GM21529 (cell line): ENCODE measurements around the gene PCDHGA5.
A peak's percentile ranks its signal among the peaks of the same experiment; 100 is the strongest.
"Not testable (repeated sequence)": the region's sequence is repeated elsewhere in the genome, so short reads cannot be mapped to it uniquely, and the experiment has no call there.

Source experiments
- ATAC-seq: cut with Tn5 transposase; IDR thresholded peaks from one replicate; pipeline ENCODE4 v1.9.1; 2021; ENCODE audit not compliant: unreplicated experiment

PCDHGA5 gene

DNA sequence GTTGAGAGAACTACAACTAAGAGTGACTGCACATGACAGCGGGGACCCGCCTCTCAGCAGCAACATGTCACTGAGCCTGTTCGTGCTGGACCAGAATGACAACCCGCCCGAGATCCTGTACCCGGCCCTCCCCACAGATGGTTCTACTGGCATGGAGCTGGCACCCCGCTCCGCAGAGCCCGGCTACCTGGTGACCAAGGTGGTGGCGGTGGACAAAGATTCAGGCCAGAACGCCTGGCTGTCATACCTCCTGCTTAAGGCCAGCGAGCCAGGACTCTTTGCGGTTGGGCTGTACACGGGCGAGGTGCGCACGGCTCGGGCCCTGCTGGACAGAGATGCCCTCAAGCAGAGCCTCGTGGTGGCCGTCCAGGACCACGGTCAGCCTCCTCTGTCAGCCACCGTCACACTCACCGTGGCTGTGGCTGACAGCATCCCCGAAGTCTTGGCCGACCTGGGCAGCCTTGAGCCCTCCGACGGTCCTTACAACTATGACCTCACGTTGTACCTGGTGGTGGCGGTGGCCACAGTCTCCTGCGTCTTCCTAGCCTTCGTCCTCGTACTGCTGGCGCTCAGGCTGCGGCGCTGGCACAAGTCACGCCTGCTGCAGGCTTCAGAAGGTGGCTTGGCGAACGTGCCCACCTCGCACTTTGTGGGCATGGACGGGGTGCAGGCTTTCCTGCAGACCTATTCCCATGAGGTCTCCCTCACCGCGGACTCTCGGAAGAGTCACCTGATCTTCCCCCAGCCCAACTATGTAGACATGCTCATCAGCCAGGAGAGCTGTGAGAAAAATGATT is 20.7 kb downstream of the PCDHGA5 start:
- no peak for ATAC-seq

DNA sequence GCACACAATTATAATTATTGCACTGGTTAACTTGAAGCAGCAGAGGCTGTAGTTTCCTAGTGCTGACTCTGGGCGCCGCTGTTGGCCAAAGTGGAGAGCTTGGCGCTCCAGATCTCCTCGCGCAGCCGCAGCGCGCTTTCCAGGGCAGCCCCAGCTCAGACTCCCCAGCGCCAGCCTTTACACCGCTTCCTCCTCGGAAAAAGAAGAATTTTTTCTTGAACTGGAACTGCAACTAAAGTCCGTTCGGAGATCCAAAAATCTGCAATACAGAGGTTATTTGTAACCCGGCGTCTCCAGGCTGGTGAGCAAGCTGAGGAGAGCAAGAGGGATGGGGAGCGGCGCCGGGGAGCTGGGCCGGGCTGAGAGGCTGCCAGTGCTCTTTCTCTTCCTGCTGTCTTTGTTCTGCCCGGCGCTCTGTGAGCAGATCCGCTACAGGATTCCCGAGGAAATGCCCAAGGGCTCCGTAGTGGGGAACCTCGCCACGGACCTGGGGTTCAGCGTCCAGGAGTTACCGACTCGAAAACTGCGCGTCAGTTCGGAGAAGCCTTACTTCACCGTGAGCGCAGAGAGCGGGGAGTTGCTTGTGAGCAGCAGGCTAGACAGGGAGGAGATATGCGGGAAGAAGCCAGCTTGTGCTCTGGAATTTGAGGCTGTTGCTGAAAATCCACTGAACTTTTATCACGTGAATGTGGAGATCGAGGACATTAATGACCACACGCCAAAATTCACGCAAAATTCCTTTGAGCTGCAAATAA is 23.8 kb downstream of the PCDHGA5 start, which contains the start of gene PCDHGB4:
Gene PCDHGB4, plus strand, starts transcription at position 142 of the 755 bp plus-strand sequence. Its CDS starts 187 bp downstream, at position 329.
- ATAC-seq, result peak; percentile 89

DNA sequence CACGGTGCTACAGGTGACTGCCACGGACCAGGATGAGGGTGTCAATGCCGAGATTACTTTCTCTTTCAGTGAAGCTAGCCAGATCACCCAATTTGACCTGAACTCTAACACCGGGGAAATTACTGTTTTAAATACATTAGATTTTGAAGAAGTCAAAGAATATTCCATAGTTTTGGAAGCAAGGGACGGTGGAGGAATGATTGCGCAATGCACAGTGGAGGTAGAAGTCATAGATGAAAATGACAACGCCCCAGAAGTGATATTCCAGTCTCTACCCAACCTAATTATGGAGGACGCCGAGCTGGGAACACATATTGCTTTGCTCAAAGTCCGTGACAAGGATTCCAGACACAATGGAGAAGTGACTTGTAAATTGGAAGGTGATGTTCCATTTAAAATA is 24.7 kb downstream of the PCDHGA5 start:
- no peak for ATAC-seq

DNA sequence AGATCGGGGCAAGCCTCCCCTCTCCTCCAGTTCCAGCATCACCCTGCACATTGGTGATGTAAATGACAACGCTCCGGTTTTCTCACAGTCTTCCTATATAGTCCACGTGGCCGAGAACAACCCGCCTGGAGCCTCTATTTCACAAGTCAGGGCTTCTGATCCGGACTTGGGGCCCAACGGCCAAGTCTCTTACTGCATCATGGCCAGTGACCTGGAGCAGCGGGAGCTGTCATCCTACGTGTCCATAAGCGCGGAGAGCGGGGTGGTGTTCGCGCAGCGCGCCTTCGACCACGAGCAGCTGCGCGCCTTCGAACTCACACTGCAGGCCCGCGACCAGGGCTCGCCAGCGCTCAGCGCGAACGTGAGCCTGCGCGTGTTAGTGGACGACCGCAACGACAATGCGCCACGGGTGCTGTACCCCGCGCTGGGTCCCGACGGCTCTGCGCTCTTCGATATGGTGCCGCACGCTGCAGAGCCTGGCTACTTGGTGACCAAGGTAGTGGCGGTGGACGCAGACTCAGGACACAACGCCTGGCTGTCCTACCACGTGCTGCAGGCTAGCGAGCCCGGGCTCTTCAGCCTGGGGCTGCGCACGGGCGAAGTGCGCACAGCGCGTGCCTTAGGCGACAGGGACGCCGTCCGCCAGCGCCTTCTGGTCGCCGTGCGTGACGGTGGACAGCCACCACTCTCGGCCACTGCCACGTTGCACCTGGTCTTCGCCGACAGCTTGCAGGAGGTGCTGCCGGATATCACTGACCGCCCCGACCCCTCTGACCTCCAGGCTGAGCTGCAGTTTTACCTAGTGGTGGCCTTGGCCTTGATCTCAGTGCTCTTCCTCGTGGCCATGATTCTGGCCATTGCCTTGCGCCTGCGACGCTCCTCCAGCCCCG is 25.4 kb downstream of the PCDHGA5 start:
- no peak for ATAC-seq

DNA sequence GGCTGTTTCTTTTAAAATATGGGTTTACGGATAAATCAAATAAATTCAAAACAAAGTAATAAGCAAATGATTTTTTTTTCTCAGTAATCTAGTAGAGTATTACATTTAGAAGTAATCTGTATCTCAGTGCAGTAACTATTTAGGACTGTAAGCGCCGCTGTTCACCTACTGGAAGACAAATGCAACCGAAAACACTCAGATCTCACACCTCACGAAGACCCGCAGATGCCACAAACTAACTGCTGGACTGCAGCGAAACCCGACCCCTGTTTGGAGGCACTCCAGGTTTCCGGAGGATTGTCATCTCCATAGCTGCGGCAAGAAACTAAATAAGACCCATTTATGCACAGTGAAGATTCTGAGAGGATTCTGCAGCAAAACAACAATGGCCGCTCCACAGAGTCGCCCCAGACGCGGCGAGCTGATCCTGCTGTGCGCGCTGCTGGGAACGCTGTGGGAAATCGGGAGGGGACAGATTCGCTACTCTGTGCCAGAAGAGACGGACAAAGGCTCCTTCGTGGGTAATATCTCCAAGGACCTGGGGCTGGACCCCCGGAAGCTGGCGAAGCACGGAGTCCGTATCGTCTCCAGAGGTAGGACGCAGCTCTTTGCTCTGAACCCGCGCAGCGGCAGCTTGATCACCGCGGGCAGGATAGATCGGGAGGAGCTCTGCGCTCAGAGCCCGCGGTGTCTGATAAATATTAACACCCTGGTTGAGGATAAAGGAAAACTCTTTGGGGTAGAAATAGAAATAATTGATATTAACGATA is 28.7 kb downstream of the PCDHGA5 start, which contains the start of gene PCDHGA8:
Gene PCDHGA8, plus strand, starts transcription at position 205 of the 770 bp plus-strand sequence. Its CDS starts 181 bp downstream, at position 386.
- ATAC-seq, result no peak

DNA sequence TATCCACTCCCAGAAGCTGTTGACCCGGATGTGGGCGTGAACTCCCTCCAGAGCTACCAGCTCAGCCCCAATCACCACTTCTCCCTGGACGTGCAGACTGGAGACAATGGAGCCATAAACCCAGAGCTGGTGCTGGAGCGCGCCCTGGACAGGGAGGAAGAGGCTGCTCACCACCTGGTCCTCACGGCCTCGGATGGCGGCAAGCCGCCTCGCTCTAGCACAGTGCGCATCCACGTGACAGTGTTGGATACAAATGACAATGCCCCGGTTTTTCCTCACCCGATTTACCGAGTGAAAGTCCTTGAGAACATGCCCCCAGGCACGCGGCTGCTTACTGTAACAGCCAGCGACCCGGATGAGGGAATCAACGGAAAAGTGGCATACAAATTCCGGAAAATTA is 29.3 kb downstream of the PCDHGA5 start:
- no peak for ATAC-seq

DNA sequence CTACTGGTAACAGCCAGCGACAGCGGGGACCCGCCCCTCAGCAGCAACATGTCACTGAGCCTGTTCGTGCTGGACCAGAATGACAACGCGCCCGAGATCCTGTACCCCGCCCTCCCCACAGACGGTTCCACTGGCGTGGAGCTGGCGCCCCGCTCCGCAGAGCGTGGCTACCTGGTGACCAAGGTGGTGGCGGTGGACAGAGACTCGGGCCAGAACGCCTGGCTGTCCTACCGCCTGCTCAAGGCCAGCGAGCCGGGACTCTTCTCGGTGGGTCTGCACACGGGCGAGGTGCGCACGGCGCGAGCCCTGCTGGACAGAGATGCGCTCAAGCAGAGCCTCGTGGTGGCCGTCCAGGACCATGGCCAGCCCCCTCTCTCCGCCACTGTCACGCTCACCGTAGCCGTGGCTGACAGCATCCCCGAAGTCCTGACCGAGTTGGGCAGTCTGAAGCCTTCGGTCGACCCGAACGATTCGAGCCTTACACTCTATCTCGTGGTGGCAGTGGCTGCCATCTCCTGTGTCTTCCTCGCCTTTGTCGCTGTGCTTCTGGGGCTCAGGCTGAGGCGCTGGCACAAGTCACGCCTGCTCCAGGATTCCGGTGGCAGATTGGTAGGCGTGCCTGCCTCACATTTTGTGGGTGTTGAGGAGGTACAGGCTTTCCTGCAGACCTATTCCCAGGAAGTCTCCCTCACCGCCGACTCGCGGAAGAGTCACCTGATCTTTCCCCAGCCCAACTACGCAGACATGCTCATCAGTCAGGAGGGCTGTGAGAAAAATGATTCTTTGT is 30.6 kb downstream of the PCDHGA5 start:
- not testable (repeated sequence) for ATAC-seq

DNA sequence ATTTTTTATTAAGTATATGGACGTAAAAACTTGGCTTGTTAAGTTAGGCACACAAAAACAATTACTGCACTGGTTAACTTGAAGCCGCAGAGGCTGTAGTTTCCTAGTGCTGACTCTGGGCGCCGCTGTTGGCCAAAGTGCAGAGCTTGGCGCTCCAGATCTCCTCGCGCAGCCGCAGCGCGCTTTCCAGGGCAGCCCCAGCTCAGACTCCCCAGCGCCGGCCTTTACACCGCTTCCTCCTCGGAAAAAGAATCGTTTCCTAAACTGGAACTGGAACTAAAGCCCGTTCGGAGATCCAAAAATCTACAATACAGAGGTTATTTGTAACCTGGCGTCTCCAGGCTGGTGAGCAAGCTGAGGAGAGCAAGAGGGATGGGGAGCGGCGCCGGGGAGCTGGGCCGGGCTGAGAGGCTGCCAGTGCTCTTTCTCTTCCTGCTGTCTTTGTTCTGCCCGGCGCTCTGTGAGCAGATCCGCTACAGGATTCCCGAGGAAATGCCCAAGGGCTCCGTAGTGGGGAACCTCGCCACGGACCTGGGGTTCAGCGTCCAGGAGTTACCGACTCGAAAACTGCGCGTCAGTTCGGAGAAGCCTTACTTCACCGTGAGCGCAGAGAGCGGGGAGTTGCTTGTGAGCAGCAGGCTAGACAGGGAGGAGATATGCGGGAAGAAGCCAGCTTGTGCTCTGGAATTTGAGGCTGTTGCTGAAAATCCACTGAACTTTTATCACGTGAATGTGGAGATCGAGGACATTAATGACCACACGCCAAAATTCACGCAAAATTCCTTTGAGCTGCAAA is 34.0 kb downstream of the PCDHGA5 start, which contains the start of gene PCDHGB5:
Gene PCDHGB5, plus strand, starts transcription at position 192 of the 796 bp plus-strand sequence. Its CDS starts 181 bp downstream, at position 373.
- ATAC-seq, result peak; percentile 94

DNA sequence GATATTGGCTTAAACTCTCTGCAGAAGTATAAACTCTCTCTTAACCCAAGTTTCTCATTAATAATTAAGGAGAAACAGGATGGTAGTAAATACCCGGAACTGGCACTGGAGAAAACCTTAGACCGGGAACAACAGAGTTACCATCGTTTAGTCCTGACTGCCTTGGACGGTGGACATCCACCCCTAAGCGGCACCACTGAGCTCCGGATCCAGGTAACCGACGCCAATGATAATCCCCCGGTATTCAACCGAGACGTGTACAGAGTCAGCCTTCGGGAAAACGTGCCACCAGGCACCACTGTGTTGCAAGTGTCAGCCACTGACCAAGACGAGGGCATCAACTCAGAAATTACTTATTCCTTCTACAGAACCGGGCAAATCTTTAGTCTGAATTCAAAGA is 34.6 kb downstream of the PCDHGA5 start:
- ATAC-seq, result no peak

DNA sequence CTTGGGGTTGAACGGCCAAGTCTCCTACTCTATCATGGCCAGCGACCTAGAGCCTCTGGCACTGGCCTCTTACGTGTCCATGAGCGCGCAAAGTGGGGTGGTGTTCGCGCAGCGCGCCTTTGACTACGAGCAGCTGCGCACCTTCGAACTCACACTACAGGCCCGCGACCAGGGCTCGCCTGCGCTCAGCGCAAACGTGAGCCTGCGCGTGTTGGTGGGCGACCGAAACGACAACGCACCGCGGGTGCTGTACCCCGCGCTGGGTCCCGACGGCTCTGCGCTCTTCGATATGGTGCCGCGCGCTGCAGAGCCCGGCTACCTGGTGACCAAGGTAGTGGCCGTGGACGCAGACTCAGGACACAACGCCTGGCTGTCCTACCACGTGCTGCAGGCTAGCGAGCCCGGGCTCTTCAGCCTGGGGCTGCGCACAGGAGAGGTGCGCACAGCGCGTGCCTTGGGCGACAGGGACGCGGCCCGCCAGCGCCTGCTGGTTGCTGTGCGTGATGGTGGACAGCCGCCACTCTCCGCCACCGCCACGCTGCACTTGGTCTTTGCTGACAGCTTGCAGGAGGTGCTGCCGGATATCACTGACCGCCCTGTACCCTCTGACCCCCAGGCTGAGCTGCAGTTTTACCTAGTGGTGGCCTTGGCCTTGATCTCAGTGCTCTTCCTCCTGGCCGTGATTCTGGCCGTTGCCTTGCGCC is 35.7 kb downstream of the PCDHGA5 start:
- no peak for ATAC-seq

DNA sequence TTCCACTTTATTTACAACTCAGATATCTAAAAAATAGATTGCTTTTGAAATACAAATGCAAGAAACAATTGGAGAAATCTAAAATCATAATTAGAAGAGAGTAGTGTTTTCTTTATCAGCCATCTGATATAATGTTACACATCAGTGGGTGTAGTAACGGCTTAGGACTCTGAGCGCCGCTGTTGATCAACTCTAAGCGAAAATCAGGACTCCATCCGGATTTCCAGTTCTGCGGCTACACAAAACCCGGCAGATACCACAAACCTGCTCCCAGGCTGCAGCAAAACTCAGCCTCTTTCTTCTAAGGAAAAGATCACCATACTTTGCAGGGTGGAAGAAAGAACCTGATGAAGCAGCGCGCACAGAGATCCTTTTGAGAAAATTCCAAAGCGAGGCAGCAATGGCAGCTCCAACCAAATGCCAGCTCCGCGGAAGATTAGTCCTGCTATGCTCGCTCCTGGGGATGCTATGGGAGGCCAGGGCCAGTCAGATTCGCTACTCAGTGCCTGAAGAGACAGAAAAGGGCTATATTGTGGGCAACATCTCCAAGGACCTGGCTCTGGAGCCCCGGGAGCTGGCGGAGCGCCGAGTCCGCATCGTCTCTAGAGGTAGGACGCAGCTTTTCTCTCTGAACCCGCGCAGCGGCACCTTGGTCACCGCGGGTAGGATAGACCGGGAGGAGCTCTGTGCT is 38.7 kb downstream of the PCDHGA5 start, which contains the start of gene PCDHGA9:
Gene PCDHGA9, plus strand, starts transcription at position 226 of the 691 bp plus-strand sequence. Its CDS starts 175 bp downstream, at position 401.
- ATAC-seq, result no peak

DNA sequence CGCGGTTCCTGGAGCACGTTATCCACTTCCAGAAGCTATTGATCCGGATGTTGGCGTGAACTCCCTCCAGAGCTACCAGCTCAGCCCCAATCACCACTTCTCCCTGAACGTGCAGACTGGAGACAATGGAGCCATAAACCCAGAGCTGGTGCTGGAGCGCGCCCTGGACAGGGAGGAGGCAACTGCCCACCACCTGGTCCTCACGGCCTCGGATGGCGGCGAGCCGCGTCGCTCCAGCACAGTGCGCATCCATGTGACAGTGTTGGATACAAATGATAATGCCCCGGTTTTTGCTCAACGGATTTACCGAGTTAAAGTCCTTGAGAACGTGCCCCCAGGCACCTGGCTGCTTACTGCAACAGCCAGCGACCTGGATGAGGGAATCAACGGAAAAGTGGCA is 39.4 kb downstream of the PCDHGA5 start:
- ATAC-seq, result no peak

DNA sequence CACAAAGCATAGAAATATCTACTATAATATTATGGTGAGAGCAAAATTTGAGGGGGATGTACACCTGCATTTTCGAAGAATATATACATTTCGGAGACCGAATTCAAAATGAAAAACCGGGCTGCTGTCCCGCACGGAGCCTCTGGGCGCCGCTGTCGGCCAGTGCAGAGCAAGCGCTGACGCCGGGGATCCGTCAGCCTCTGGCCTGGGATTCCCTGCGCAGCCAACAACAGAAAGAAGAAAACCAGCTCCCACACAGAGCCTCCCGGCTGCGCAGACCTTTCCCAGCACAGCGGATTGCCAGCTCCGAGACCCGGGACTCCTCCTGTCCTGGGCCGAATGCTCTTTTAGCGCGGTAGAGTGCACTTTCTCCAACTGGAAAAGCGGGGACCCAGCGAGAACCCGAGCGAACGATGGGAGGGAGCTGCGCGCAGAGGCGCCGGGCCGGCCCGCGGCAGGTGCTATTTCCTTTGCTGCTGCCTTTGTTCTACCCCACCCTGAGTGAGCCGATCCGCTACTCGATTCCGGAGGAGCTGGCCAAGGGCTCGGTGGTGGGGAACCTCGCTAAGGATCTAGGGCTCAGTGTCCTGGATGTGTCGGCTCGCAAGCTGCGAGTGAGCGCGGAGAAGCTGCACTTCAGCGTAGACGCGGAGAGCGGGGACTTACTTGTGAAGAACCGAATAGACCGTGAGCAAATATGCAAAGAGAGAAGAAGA is 44.0 kb downstream of the PCDHGA5 start, which contains the start of gene PCDHGB6:
Gene PCDHGB6, plus strand, starts transcription at position 232 of the 716 bp plus-strand sequence. Its CDS starts 182 bp downstream, at position 414.
- ATAC-seq, result peak; percentile 75

DNA sequence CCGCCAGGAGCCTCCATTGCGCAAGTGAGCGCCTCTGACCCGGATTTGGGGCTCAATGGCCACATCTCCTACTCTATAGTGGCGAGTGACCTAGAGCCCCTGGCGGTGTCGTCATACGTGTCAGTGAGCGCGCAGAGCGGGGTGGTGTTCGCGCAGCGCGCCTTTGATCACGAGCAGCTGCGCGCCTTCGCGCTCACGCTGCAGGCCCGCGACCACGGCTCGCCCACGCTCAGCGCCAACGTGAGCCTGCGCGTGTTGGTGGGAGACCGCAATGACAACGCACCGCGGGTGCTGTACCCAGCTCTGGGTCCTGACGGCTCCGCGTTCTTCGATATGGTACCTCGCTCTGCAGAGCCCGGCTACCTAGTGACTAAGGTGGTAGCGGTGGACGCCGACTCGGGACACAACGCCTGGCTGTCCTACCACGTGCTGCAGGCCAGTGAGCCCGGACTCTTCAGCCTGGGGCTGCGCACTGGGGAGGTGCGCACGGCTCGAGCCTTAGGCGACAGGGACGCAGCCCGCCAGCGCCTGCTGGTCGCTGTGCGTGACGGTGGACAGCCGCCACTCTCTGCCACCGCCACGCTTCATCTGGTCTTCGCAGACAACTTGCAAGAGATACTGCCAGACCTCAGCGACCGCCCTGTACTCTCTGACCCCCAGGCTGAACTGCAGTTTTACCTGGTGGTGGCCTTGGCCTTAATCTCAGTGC is 45.8 kb downstream of the PCDHGA5 start:
- no peak for ATAC-seq

DNA sequence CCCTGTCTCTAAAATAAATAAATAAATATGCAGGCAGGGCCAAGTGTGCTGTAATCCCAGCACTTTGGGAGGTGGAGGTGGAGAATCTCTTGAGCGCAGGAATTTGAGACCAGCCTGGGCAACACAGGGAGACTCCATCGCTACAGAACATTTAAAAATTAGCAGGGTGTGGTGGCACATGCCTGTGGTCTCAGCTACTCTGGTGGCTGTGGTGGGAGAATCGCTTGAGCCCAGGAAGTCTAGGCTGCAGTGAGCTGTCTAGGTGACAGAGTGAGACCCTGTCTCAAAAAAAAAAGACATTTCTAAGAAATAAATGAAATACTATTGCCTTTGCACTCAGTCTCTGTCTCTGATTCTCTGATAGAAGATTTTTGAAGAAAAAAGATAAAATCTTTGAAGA is 47.6 kb downstream of the PCDHGA5 start:
- ATAC-seq, result no peak
